Astrocyte (in vitro differentiated cells and primary cell): ENCODE measurements around the gene AQP3. TPM values are rescaled to one million over a fixed set of nuclear protein-coding genes. Genes with fewer than 3 reads are reported as not detected.

Experiments
- DNase-seq: peaks from one replicate; pipeline ENCODE4 v3.0.0-alpha.2; 2010; ENCODE audit warnings: low read depth
- FAIRE-seq: peaks from 2 replicates; lab custom pipeline; 2011; peaks lifted over from hg19 to GRCh38; lab: Jason Lieb, UNC
- H2AFZ ChIP-seq: 2 replicates; pipeline ENCODE4 v1.6.0; 2012; ENCODE audit warnings: low read depth, low read length, inconsistent platforms
- H3K27ac ChIP-seq: 2 replicates; pipeline ENCODE4 v1.5.1; 2011; ENCODE audit warnings: low read depth, low read length, inconsistent platforms
- H3K27me3 ChIP-seq: 2 replicates; pipeline ENCODE4 v1.6.0; 2011; ENCODE audit warnings: low read length, inconsistent platforms; ENCODE audit not compliant: insufficient read depth
- H3K36me3 ChIP-seq: 2 replicates; pipeline ENCODE4 v1.5.1; 2011; ENCODE audit warnings: low read length, inconsistent platforms; ENCODE audit not compliant: insufficient read depth
- H3K4me1 ChIP-seq: 2 replicates; pipeline ENCODE4 v1.5.1; 2011; ENCODE audit warnings: low read length, inconsistent platforms; ENCODE audit not compliant: insufficient read depth
- H3K4me2 ChIP-seq: 2 replicates; pipeline ENCODE4 v1.6.0; 2012; ENCODE audit warnings: low read length, inconsistent platforms
- H3K4me3 ChIP-seq: 2 replicates; pipeline ENCODE4 v1.5.1; 2011; ENCODE audit warnings: low read depth, mild to moderate bottlenecking, low read length, inconsistent platforms; ENCODE audit not compliant: insufficient read depth
- H3K79me2 ChIP-seq: 2 replicates; pipeline ENCODE4 v1.6.0; 2012; ENCODE audit warnings: mild to moderate bottlenecking, low read length, inconsistent platforms; ENCODE audit not compliant: insufficient read depth
- H3K9ac ChIP-seq: 2 replicates; pipeline ENCODE4 v1.6.0; 2012; ENCODE audit warnings: mild to moderate bottlenecking, low read length, inconsistent platforms
- H3K9me3 ChIP-seq: 2 replicates; pipeline ENCODE4 v1.5.1; 2012; ENCODE audit warnings: low read depth, mild to moderate bottlenecking, low read length, inconsistent platforms; ENCODE audit not compliant: insufficient read depth
- H4K20me1 ChIP-seq: 2 replicates; pipeline ENCODE4 v1.6.0; 2012; ENCODE audit warnings: low read length, inconsistent platforms; ENCODE audit not compliant: insufficient read depth
- H3K27ac Mint-ChIP-seq: one replicate; pipeline ENCODE4 v1.8.0; 2021; ENCODE audit warnings: mild to moderate bottlenecking, mixed read lengths; ENCODE audit not compliant: unreplicated experiment
- H3K27me3 Mint-ChIP-seq: one replicate; pipeline ENCODE4 v1.8.0; 2021; ENCODE audit warnings: low read depth, mixed read lengths; ENCODE audit not compliant: unreplicated experiment
- H3K36me3 Mint-ChIP-seq: one replicate; pipeline ENCODE4 v1.8.0; 2021; ENCODE audit warnings: low read depth, mixed read lengths; ENCODE audit not compliant: unreplicated experiment
- H3K4me1 Mint-ChIP-seq: one replicate; pipeline ENCODE4 v1.8.0; 2021; ENCODE audit warnings: low read depth, mixed read lengths; ENCODE audit not compliant: unreplicated experiment
- H3K4me3 Mint-ChIP-seq: one replicate; pipeline ENCODE4 v1.8.0; 2021; ENCODE audit warnings: mild to moderate bottlenecking, moderate library complexity, mixed read lengths; ENCODE audit not compliant: unreplicated experiment
- H3K9me3 Mint-ChIP-seq: one replicate; pipeline ENCODE4 v1.8.0; 2021; ENCODE audit warnings: mild to moderate bottlenecking, mixed read lengths; ENCODE audit not compliant: unreplicated experiment
- CTCF ChIP-seq: IDR thresholded peaks from 2 replicates; pipeline ENCODE4 v1.5.1; 2011; ENCODE audit warnings: low read depth, mild to moderate bottlenecking, inconsistent platforms, low read length, moderate library complexity; ENCODE audit not compliant: insufficient read depth
- EZH2 ChIP-seq: IDR thresholded peaks from 2 replicates; pipeline ENCODE4 v1.6.1; 2012; ENCODE audit warnings: mild to moderate bottlenecking, low read length, inconsistent platforms; ENCODE audit not compliant: insufficient read depth
- total RNA-seq: library from RNA; stranded (reverse); gene quantifications from 2 replicates; pipeline ENCODE4 v1.2.1, GENCODE V29; 2021

Gene AQP3
- total RNA-seq, 1 donor from 2014 or later = 3.2 TPM

- no peak overlapping the region for H3K9ac ChIP-seq
- no peak for TF ChIP-seq CTCF
- no peak for TF ChIP-seq EZH2
- H3K4me1 Mint-ChIP-seq = peaks cover 1% of the 10 kb centered on the region
- no peaks in the 10 kb centered on the region for H3K27me3 ChIP-seq
- H3K4me3 ChIP-seq = no peak overlapping the region
- FAIRE-seq = no peak
- no peak overlapping the region for H3K27ac Mint-ChIP-seq
- H3K4me2 ChIP-seq = no peak overlapping the region
- no peaks in the 10 kb centered on the region for H3K9me3 ChIP-seq
- H3K36me3 ChIP-seq = peaks cover 78% of the 10 kb centered on the region
- H2AFZ ChIP-seq = no peak overlapping the region
- H3K27me3 Mint-ChIP-seq = no peaks in the 10 kb centered on the region
- no peak overlapping the region for H3K4me3 Mint-ChIP-seq
- peaks cover 1% of the 10 kb centered on the region for H3K4me1 ChIP-seq
- no peak for DNase-seq
- peaks cover 24% of the 10 kb centered on the region for H3K36me3 Mint-ChIP-seq
- no peak overlapping the region for H3K27ac ChIP-seq
- H3K9me3 Mint-ChIP-seq = no peaks in the 10 kb centered on the region
- peaks cover 26% of the 10 kb centered on the region for H3K79me2 ChIP-seq
- H4K20me1 ChIP-seq = peaks cover 71% of the 10 kb centered on the region
These were observed 18.5 kb upstream of the AQP3 start for GRCh38 chr9:33465596-33466564.

- peaks cover 78% of the 10 kb centered on the region for H4K20me1 ChIP-seq
- Mint-ChIP-seq H3K27ac (no peak overlapping the region), H3K9me3 (no peaks in the 10 kb centered on the region), H3K4me1 (no peaks in the 10 kb centered on the region), H3K27me3 (no peaks in the 10 kb centered on the region), H3K4me3 (no peak overlapping the region), H3K36me3 (peaks cover 24% of the 10 kb centered on the region)
- H3K4me1 ChIP-seq = no peaks in the 10 kb centered on the region
- TF ChIP-seq EZH2 (no peak), CTCF (no peak)
- no peak overlapping the region for H3K4me2 ChIP-seq
- FAIRE-seq = no peak
- no peaks in the 10 kb centered on the region for H3K27me3 ChIP-seq
- H3K27ac ChIP-seq = no peak overlapping the region
- H3K9ac ChIP-seq = no peak overlapping the region
- peaks cover 25% of the 10 kb centered on the region for H3K79me2 ChIP-seq
- H2AFZ ChIP-seq = no peak overlapping the region
- no peaks in the 10 kb centered on the region for H3K9me3 ChIP-seq
- peaks cover 77% of the 10 kb centered on the region for H3K36me3 ChIP-seq
- no peak overlapping the region for H3K4me3 ChIP-seq
- DNase-seq = no peak
These were observed 17.7 kb upstream of the AQP3 start for GRCh38 chr9:33465096-33465495.
